SK-N-SH (cell line): ENCODE data around the gene ZNF888.

Experiments used
- CHD2 ChIP-seq: fragments of 150-350 bp; IDR thresholded peaks from 2 replicates; pipeline ENCODE4 v1.6.1; 2018; ENCODE audit warnings: low read length; ENCODE audit not compliant: partially characterized antibody
- FOXJ3 ChIP-seq: sonication (generic); formaldehyde crosslinking; IDR thresholded peaks from 2 replicates; pipeline ENCODE4 v1.5.1; 2020; ENCODE audit warnings: mild to moderate bottlenecking, missing genetic modification reagents
- GABPA ChIP-seq: IDR thresholded peaks from 2 replicates; pipeline ENCODE4 v1.4.0; 2012; ENCODE audit warnings: low read depth, mild to moderate bottlenecking
- JUND ChIP-seq: IDR thresholded peaks from 2 replicates; pipeline ENCODE4 v1.4.0; 2012
- POLR2AphosphoS5 ChIP-seq: IDR thresholded peaks from 2 replicates; pipeline ENCODE4 v1.6.1; 2012; ENCODE audit warnings: low read depth, low read length
- RFX5 ChIP-seq: IDR thresholded peaks from 2 replicates; pipeline ENCODE4 v1.6.1; 2012; ENCODE audit warnings: mild to moderate bottlenecking, improper control_type of control experiment, low read length
- RXRA ChIP-seq: IDR thresholded peaks from 2 replicates; pipeline ENCODE4 v1.4.0; 2012; ENCODE audit warnings: low read depth, mild to moderate bottlenecking, borderline replicate concordance
- TAF1 ChIP-seq: IDR thresholded peaks from 2 replicates; pipeline ENCODE4 v1.6.1; 2012; ENCODE audit warnings: low read depth, mild to moderate bottlenecking, low read length, moderate library complexity, borderline replicate concordance
- TCF12 ChIP-seq: IDR thresholded peaks from 2 replicates; pipeline ENCODE4 v1.4.0; 2012
- TF ChIP-seq, protein P1 (sequence below): fragments of 200-600 bp; sonication (generic); IDR thresholded peaks from 2 replicates; pipeline ENCODE4 v1.6.1; 2017; ENCODE audit warnings: antibody characterized with exemption, mild to moderate bottlenecking, moderate library complexity
- TF ChIP-seq, protein P2 (sequence below): IDR thresholded peaks from 2 replicates; pipeline ENCODE4 v1.4.0; 2012; ENCODE audit warnings: low read depth
- TF ChIP-seq, protein P3 (sequence below): fragments of 150-350 bp; IDR thresholded peaks from 2 replicates; pipeline ENCODE4 v1.6.1; 2016; ENCODE audit warnings: mild to moderate bottlenecking, low read depth, low read length
- TF ChIP-seq, protein P4 (sequence below): IDR thresholded peaks from 2 replicates; pipeline ENCODE4 v1.6.1; 2012; ENCODE audit warnings: mild to moderate bottlenecking, low read depth, low read length, moderate library complexity
- TF ChIP-seq, protein P5 (sequence below): IDR thresholded peaks from 2 replicates; pipeline ENCODE4 v1.4.0; 2012; ENCODE audit warnings: low read depth, borderline replicate concordance

DNA sequence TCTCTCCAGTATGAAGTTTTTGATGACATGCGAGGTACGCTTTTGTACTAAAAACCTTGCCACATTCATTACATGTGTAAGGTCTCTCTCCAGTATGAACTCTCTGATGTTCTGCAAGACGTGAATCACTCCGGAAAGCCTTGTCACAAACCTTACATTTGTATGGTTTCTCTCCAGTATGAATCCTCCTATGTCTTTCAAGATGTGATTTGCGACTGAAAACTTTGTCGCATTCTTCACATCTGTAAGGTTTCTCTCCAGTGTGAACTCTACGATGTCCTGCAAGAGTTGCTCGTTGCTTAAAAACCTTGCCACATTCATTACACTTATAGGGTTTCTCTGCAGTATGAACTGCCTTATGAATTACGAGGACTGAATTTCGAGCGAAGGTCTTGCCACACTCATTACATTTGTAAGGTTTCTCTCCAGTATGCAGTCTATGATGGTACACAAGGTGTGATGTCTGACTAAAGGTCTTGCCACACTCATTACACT lies 42.3 kb downstream of the ZNF888 start:
- TF ChIP-seq, protein P1, sequence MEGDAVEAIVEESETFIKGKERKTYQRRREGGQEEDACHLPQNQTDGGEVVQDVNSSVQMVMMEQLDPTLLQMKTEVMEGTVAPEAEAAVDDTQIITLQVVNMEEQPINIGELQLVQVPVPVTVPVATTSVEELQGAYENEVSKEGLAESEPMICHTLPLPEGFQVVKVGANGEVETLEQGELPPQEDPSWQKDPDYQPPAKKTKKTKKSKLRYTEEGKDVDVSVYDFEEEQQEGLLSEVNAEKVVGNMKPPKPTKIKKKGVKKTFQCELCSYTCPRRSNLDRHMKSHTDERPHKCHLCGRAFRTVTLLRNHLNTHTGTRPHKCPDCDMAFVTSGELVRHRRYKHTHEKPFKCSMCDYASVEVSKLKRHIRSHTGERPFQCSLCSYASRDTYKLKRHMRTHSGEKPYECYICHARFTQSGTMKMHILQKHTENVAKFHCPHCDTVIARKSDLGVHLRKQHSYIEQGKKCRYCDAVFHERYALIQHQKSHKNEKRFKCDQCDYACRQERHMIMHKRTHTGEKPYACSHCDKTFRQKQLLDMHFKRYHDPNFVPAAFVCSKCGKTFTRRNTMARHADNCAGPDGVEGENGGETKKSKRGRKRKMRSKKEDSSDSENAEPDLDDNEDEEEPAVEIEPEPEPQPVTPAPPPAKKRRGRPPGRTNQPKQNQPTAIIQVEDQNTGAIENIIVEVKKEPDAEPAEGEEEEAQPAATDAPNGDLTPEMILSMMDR, result no peak
- TF ChIP-seq POLR2AphosphoS5, result no peak
- no peak for TF ChIP-seq RFX5
- TF ChIP-seq, protein P2, sequence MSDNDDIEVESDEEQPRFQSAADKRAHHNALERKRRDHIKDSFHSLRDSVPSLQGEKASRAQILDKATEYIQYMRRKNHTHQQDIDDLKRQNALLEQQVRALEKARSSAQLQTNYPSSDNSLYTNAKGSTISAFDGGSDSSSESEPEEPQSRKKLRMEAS, result no peak
- TF ChIP-seq TAF1, result no peak
- TF ChIP-seq JUND, result no peak
- no peak for TF ChIP-seq FOXJ3 (CRISPR knock-in tag)
- TF ChIP-seq, protein P3, sequence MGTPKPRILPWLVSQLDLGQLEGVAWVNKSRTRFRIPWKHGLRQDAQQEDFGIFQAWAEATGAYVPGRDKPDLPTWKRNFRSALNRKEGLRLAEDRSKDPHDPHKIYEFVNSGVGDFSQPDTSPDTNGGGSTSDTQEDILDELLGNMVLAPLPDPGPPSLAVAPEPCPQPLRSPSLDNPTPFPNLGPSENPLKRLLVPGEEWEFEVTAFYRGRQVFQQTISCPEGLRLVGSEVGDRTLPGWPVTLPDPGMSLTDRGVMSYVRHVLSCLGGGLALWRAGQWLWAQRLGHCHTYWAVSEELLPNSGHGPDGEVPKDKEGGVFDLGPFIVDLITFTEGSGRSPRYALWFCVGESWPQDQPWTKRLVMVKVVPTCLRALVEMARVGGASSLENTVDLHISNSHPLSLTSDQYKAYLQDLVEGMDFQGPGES, result no peak
- TF ChIP-seq RXRA, result no peak
- no peak for TF ChIP-seq CHD2
- no peak for TF ChIP-seq TCF12
- TF ChIP-seq, protein P4, sequence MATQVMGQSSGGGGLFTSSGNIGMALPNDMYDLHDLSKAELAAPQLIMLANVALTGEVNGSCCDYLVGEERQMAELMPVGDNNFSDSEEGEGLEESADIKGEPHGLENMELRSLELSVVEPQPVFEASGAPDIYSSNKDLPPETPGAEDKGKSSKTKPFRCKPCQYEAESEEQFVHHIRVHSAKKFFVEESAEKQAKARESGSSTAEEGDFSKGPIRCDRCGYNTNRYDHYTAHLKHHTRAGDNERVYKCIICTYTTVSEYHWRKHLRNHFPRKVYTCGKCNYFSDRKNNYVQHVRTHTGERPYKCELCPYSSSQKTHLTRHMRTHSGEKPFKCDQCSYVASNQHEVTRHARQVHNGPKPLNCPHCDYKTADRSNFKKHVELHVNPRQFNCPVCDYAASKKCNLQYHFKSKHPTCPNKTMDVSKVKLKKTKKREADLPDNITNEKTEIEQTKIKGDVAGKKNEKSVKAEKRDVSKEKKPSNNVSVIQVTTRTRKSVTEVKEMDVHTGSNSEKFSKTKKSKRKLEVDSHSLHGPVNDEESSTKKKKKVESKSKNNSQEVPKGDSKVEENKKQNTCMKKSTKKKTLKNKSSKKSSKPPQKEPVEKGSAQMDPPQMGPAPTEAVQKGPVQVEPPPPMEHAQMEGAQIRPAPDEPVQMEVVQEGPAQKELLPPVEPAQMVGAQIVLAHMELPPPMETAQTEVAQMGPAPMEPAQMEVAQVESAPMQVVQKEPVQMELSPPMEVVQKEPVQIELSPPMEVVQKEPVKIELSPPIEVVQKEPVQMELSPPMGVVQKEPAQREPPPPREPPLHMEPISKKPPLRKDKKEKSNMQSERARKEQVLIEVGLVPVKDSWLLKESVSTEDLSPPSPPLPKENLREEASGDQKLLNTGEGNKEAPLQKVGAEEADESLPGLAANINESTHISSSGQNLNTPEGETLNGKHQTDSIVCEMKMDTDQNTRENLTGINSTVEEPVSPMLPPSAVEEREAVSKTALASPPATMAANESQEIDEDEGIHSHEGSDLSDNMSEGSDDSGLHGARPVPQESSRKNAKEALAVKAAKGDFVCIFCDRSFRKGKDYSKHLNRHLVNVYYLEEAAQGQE, result no peak
- TF ChIP-seq, protein P5, sequence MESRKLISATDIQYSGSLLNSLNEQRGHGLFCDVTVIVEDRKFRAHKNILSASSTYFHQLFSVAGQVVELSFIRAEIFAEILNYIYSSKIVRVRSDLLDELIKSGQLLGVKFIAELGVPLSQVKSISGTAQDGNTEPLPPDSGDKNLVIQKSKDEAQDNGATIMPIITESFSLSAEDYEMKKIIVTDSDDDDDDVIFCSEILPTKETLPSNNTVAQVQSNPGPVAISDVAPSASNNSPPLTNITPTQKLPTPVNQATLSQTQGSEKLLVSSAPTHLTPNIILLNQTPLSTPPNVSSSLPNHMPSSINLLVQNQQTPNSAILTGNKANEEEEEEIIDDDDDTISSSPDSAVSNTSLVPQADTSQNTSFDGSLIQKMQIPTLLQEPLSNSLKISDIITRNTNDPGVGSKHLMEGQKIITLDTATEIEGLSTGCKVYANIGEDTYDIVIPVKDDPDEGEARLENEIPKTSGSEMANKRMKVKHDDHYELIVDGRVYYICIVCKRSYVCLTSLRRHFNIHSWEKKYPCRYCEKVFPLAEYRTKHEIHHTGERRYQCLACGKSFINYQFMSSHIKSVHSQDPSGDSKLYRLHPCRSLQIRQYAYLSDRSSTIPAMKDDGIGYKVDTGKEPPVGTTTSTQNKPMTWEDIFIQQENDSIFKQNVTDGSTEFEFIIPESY, result no peak
- TF ChIP-seq GABPA, result no peak
